OCI-LY3 (cell line): ENCODE results near the gene SNAPC4.

Source experiments
- H2AFZ ChIP-seq: fragments of 200-600, 300-600 bp; shearing (Covaris generic); 2 replicates; pipeline ENCODE4 v1.6.0; 2014; ENCODE audit warnings: antibody characterized with exemption, low read depth, low read length
- H3K27ac ChIP-seq: fragments of 200-600, 300-600 bp; sonication (generic); 2 replicates; pipeline ENCODE4 v1.5.1; 2014; ENCODE audit warnings: mild to moderate bottlenecking, low read length, moderate library complexity, mixed read lengths
- H3K27me3 ChIP-seq: fragments of 200-600, 300-600 bp; sonication (generic); 2 replicates; pipeline ENCODE4 v1.6.1; 2014; ENCODE audit warnings: low read depth, low read length, mixed read lengths
- H3K36me3 ChIP-seq: fragments of 200-600, 300-600 bp; sonication (generic); replicated peaks from 2 replicates; pipeline ENCODE3; 2014; ENCODE audit warnings: low read depth, low read length, mixed read lengths
- H3K4me1 ChIP-seq: fragments of 300-600, 200-600 bp; sonication (generic); 2 replicates; pipeline ENCODE4 v1.6.1; 2014; ENCODE audit warnings: low read length, mixed read lengths
- H3K4me2 ChIP-seq: fragments of 200-600, 300-600 bp; sonication (generic); 2 replicates; pipeline ENCODE4 v1.6.1; 2014; ENCODE audit warnings: low read length, mixed read lengths
- H3K4me3 ChIP-seq: fragments of 300-600, 200-600 bp; sonication (generic); 2 replicates; pipeline ENCODE4 v1.5.1; 2014; ENCODE audit warnings: antibody characterized with exemption, mild to moderate bottlenecking, low read length, moderate library complexity
- H3K79me2 ChIP-seq: fragments of 300-600, 200-600 bp; shearing (Covaris generic); 2 replicates; pipeline ENCODE4 v1.6.1; 2014; ENCODE audit warnings: mild to moderate bottlenecking, low read length, mixed read lengths
- H3K9ac ChIP-seq: fragments of 300-600, 200-600 bp; shearing (Covaris generic); 2 replicates; pipeline ENCODE4 v1.6.0; 2014; ENCODE audit warnings: mild to moderate bottlenecking, low read length, moderate library complexity
- H3K9me3 ChIP-seq: fragments of 200-600, 300-600 bp; shearing (Covaris generic); 2 replicates; pipeline ENCODE4 v1.6.1; 2014; ENCODE audit warnings: low read length, mixed read lengths; ENCODE audit not compliant: insufficient read depth
- H4K20me1 ChIP-seq: fragments of 200-600, 300-600 bp; sonication (generic); 2 replicates; pipeline ENCODE4 v1.6.1; 2016; ENCODE audit warnings: low read length, mixed read lengths; ENCODE audit not compliant: insufficient read depth
- CTCF ChIP-seq: fragments of 200-600, 300-600 bp; sonication (generic); IDR thresholded peaks from 2 replicates; pipeline ENCODE4 v1.5.1; 2014; ENCODE audit warnings: antibody characterized with exemption, low read length, low read depth
- EZH2phosphoT487 ChIP-seq: fragments of 200-600 bp; shearing (Covaris generic); IDR thresholded peaks from 2 replicates; pipeline ENCODE4 v1.6.1; 2018; ENCODE audit warnings: antibody characterized with exemption, mixed run types, low read depth

SNAPC4 gene

GRCh38 chr9:136438548-136439480 lies 38.8 kb upstream of the SNAPC4 start:
- no peaks in the 10 kb centered on the region for H3K27me3 ChIP-seq
- TF ChIP-seq EZH2phosphoT487 (no peak), CTCF (no peak)
- peak overlapping the region; percentile 34 for H3K27ac ChIP-seq
- H3K4me1 ChIP-seq = peaks cover 14% of the 10 kb centered on the region
- H3K79me2 ChIP-seq = peaks cover 46% of the 10 kb centered on the region
- H2AFZ ChIP-seq = no peak overlapping the region
- H3K9me3 ChIP-seq = no peaks in the 10 kb centered on the region
- peak overlapping the region; percentile 87 for H3K4me2 ChIP-seq
- peaks cover 14% of the 10 kb centered on the region for H3K36me3 ChIP-seq
- peak overlapping the region; percentile 84 for H3K9ac ChIP-seq
- H4K20me1 ChIP-seq = peaks cover 27% of the 10 kb centered on the region
- H3K4me3 ChIP-seq = peak overlapping the region; percentile 90

GRCh38 chr9:136437839-136438547 lies 38.0 kb upstream of the SNAPC4 start:
- peaks cover 27% of the 10 kb centered on the region for H4K20me1 ChIP-seq
- peaks cover 46% of the 10 kb centered on the region for H3K79me2 ChIP-seq
- H3K27ac ChIP-seq = no peak overlapping the region

GRCh38 chr9:136437430-136437829 lies 37.5 kb upstream of the SNAPC4 start:
- no peak overlapping the region for H3K9ac ChIP-seq
- H3K27ac ChIP-seq = no peak overlapping the region

More at GRCh38 chr9:136437839-136438547, 38.0 kb upstream of the SNAPC4 start:
- Histone ChIP-seq H3K36me3 (peaks cover 10% of the 10 kb centered on the region), H3K4me2 (peak overlapping the region; percentile 87), H2AFZ (no peak overlapping the region), H3K9me3 (no peaks in the 10 kb centered on the region), H3K4me3 (peak overlapping the region; percentile 90), H3K9ac (peak overlapping the region; percentile 84), H3K4me1 (peaks cover 14% of the 10 kb centered on the region), H3K27me3 (no peaks in the 10 kb centered on the region)
- TF ChIP-seq CTCF (no peak), EZH2phosphoT487 (no peak)

More at GRCh38 chr9:136437430-136437829, 37.5 kb upstream of the SNAPC4 start:
- Histone ChIP-seq H3K4me3 (no peak overlapping the region), H3K4me1 (peaks cover 14% of the 10 kb centered on the region), H3K79me2 (peaks cover 46% of the 10 kb centered on the region), H3K4me2 (peak overlapping the region; percentile 87), H4K20me1 (peaks cover 30% of the 10 kb centered on the region), H3K36me3 (peaks cover 6% of the 10 kb centered on the region), H3K9me3 (no peaks in the 10 kb centered on the region), H3K27me3 (no peaks in the 10 kb centered on the region), H2AFZ (no peak overlapping the region)
- TF ChIP-seq CTCF (no peak), EZH2phosphoT487 (no peak)
